ENCODE measurements around the gene RTN4IP1.

RTN4IP1 gene

DNA sequence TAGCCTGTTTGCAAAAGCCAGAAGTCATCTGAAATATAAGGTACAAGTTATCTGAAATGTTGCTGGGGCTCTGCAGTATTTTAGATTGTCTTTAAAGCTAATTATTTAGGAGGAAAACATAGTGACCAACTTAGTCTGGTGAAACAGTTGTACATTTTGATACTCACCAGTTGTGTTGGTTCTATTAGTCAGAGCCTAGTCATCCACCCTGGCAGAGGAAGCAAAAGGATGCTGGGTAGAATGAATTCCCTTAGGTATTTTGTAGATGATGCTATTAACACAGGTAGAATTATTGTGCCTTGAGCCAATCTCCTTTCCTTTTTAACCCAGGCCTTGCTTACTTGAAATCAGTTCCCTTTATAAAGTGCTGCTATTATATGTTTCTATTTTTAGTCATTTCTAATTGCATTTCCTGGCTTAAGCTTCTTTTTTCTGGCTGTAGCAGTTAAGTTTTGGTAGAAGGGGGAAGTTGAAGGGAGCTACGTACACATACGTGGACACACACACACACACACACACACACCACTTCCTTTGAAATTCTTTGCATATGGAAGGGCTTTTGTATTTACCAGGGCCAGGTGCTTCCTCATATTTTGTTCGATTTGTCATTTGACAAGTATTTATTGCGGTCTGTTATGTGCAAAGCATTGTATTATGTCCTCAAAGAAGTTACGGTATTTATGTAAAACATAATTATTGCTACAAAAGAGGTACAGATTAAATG, 82.4 kb downstream of the RTN4IP1 start:
- DNase-seq (ENCODE audit: low read depth), result peak; percentile 91

DNA sequence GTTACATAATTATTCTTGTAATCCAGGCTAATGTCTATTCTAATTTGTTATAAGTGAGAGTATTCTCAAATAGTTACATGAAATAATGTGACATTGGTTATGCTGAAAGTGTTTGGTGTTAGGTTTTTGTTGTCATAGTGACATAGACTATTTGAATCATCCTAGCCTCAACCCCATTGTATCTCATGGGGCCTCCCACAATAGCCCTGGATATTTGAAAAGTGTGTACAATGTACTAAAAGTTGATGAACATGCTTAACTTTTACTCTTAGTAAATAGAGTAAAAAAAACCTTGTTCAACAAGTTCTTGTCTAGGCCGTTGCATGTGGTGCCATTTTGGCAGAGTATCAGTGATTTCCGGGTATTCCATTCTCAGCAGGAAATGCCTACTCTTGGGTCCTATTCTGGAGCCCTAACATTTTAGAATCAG, 83.0 kb downstream of the RTN4IP1 start:
- DNase-seq (ENCODE audit: low read depth), result peak; percentile 84

DNA sequence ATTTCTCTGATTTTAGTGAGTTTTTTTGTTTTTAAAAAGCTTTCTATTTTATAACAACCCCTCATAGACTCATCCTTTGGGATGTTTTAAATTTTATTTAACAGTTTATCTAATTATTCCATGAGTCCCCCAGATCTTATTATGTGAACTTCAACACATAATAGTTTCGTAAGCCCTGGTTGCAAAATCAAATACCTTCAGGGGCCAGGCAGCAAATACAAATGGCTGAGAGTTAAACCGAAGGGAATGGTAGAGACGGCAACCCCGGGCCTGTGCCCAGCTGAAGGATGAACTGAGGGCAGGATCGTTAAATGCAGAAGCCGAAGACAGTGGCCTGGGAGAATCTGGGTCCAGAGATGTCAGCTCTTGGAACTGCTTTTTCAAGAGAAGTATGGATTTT, 88.4 kb downstream of the RTN4IP1 start:
- no peak for DNase-seq (ENCODE audit: low read depth)

DNA sequence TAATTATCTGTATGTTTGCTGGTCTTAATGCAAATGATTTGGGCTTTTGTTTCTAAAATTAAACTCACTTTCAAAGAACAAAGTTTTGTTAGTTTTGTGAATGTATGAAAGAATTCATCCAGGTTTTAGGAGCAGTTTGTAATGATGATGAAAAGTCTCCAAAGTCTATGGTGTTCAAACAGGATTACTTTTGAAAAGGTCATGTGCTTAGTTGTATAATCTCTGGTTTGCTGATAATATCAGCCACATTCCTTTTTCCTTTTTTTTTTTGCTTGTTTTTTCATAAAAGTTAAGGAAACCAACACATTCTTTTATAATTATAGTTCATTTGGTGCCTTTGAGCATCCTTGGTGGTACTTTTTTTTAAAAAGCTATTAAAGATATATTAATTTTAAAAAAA, 88.9 kb downstream of the RTN4IP1 start:
- no peak for DNase-seq (ENCODE audit: low read depth)

DNA sequence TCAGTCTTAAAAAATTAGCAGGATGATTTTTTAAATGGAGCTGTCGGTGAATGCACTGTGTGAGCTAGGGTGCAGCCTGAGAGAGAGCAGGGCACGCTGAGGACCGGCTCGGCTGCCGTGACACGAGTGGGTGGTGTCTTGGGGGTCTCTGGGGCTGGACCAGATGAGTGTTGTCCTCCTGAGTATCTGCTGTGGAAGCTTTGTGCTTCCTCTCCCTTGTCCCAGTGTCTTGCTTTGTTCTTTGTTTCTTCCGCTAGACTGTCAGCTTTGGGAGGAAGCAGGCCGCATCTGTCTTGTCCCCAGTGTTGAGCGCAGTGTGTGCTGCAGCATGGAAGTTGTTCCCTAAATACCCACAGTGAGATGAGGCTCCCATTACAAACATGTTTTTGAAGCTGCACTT, 89.4 kb downstream of the RTN4IP1 start:
- no peak for DNase-seq (ENCODE audit: low read depth)

DNA sequence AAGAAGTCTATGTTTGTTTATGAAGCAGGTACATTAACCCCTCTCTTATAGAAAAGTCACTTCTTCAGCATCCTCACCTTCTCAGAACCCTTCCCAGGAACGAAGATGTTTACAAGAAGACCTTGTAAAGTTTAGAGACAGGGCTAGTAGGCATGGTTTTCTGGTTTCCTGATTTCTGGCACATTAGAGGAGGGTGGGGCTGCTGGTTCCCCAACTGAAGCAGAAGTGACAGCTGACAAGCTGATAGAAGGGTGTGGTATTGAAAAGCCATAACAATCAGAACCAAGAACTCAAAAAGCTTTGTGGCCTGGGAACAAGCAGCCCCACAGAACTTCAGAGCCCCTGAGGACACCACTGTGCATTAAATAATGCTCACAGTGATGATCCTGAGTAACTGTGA, 91.2 kb downstream of the RTN4IP1 start:
- DNase-seq (ENCODE audit: low read depth), result no peak

DNA sequence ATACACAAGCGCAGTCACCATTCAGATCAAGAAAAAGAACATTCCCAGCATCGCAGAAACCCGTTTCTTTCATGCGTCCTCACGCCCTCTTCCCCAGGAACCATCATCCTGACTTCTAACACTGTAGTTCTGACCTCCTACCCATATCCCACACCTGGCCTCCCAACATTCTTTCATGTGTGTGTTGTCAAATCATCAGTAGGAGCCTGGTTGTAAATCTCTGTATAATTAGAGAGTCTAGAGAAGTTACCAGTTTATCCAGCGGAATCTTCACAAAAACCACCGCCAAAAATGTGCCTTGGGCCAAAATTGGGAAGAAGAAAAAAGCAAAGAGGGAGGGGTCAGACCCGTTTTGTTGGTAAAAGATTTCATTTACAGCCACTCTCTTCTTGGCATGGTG, 91.6 kb downstream of the RTN4IP1 start:
- DNase-seq (ENCODE audit: low read depth), result no peak

DNA sequence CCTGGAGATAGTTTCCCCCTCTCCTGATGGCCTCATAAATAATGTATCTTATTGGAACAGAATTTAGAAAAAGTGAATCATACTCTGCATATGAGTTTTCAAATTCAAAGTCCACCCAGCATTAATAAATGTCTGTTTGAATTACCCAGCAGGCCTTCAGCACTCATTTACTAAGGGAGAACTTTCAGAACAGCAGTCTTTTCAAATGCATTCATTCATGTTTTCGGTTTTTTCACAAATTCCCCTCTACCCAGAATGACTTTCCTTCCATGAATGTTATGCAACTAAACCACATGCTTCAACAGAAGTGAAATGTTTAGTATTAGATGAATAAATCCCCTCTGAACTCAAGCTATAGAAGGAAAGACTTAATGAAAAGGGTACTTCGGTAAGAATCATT, 92.4 kb downstream of the RTN4IP1 start:
- no peak for DNase-seq (ENCODE audit: low read depth)

DNA sequence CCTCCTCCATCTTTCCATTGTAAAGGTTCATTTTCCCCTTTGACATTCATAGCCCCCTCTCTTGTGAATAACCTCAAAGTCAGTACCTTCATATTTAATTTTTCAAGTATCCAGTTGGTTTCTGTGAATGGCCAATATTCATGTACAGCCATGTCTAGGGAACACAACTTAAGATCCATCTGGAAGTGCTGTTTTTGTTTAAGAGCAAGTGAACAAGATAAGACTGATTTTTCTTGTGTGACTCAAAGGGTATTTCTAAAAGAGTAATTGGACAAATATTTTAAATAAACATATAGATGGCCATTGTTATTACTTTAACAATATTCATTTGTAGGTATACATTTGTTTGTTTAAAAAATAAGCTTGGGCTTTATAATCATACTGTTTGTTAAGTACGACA, 92.9 kb downstream of the RTN4IP1 start:
- DNase-seq (ENCODE audit: low read depth), result no peak

DNA sequence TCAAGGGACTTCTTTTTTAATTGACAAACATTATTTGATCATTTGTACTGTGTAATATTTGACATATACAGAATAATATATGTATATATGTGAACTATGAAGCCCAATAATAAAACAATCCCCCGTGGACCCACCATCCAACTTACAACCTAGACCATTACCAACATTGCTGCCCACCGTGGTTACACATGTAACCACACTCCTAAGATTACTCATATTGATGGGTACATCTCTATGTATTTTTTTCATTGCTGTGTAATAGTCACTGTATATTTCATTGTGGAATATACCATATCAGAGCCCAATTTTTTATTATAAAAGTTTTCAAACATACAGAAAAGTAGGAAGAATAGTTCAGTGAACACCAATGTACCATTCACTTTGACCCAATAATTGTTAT, 94.3 kb downstream of the RTN4IP1 start:
- no peak for DNase-seq (ENCODE audit: low read depth)

DNA sequence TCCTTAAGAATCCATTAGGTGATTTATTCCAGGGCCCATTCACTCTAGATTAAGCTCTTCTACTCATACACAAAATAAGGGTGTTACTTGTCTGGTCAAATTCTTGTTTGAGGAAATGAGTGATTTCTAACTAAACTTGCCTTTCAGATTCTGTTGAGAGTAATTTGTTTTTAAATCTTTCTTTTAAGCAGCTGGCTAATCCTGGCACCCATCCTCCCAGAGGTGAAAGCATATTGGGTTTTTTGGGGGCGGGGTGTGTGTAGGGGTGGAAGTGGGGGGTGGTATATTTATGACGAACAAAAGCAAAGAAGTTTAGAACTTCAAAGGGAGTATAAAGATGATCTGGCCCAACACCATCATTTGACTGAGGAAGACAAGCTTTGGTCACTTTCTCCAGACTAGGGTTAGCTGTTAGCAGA, 94.7 kb downstream of the RTN4IP1 start:
- DNase-seq (ENCODE audit: low read depth), result no peak

DNA sequence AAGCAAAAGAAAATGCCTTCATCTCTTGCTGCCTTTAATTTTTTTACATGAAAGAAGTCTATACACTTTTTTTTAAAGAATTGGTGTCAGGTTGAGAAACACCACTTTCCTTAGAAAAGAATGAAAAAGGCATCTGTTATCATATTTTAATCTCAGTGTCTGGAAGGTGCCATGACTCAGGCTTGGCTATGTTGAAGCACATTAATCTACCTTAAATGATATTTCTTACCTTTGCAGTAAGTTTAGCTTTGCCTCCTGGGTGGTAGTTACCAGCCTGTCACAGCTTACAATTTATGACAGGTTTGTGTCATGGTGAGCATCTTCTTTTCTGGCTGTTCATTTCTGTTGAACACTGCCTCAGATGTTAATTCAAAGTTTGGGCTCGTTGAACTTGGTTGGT, 95.3 kb downstream of the RTN4IP1 start:
- no peak for DNase-seq (ENCODE audit: low read depth)

DNA sequence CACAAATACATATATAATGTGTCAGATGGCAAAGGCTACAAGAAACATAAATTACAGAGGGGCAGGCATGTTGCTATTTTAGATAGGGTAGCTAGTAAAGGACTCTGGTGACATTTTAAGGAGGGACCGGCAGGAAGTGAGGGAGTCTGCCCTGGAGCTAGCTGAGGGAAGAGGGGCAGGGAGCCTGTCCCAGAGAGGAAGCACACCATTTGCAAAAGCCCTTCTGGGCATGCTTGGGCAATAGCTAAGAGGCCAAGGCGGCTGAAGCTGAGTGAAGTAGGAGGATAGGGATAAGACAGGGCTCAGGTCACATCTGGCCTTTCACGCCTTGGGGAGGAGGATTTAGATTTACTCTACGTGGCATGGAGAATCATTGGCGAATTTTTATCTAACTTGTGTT, 96.2 kb downstream of the RTN4IP1 start:
- DNase-seq (ENCODE audit: low read depth), result no peak

DNA sequence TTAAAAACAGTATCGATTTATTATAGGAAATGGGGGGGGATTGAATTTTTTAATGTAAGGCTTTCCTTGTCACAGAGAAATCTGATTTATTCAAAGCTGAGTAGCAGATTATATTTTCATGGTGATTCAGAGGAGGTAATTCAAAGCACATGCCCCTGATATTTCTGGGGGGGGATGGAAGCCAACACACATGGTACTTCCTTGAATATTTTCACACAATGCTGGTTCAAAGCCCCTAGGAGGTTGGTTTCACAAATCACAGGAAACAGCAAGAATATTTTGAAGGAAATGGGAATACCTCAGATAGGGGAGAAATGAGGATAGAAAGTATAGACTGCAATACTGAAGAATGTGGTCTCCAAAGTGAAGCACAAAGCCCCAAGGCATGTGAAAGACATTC, 98.8 kb downstream of the RTN4IP1 start:
- no peak for DNase-seq (ENCODE audit: low read depth)

DNA sequence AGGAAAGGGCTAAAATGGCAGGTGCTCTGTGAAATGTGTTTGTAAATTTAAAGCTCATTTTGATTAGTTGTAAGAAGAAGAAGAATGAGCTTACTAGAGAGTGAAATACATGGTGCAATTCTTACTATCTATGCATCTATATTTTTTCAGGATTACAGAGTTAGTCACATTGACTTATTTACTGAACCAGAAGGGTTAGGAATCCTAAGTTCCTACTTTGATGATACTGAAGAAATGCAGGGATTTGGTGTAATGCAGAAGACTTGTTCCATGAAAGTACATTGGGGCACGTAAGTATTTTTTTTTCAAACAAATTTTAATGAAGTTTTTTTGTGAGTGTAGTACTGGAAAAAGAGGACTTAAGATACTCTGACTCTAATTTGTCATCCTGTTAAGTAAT, 99.3 kb downstream of the RTN4IP1 start:
- DNase-seq (ENCODE audit: low read depth), result no peak

DNA sequence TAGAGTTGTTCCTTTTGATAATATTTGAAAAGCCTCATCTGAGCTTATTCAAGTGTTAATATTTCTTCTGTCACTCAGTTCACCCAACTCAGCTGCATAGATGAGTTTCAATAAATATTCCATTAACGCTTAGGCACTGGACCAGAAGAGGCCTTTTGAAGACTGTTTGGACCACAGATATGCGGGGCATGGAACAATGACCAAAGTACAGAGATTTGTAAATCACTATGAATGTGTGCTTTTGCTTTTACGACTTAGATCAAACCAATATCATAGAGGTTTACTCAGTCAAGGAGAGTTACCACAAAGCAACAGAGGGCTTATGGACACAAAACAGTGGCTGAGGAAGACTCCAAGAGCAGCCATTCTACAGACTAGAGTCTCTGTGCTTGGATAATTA, 99.9 kb downstream of the RTN4IP1 start:
- no peak for DNase-seq (ENCODE audit: low read depth)

DNA sequence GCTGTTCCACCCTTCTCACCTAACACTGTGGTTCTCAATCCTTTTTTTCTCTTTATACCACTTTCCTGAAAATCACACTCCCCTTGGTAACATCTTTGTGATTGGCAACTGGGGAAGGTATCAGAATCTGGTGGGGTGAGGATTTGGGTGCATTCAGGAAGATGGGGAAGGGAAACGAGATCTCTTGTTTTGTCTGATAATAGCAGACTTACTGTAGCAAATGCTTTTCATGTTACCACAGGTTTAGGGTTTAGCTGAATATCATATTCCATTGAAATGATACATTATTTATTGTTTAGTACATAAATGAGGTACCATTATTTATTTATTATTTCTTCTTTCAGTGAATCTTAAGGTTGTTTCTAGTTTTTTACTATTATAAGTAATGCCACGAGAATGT, 100.8 kb downstream of the RTN4IP1 start:
- DNase-seq (ENCODE audit: low read depth), result no peak

DNA sequence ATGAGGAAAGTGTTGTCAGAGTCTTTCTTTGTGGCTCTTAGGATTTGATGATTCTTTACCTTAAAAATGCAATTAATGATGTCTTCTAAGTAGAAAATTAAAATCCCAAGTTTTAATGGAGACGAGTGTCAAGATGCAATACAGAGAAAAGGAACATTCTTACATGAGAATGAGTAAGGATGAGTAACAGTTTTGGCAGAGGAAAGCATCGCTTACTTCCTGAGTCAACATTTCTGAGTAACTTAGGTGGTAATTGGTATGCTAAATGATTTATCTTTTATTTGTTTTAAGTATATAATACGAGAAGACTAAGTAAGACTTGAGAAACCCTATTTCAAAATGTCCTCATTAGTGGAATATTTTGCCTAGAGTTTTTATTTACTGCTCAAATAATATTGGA, 101.3 kb downstream of the RTN4IP1 start:
- peak; percentile 84 for DNase-seq (ENCODE audit: low read depth)

DNA sequence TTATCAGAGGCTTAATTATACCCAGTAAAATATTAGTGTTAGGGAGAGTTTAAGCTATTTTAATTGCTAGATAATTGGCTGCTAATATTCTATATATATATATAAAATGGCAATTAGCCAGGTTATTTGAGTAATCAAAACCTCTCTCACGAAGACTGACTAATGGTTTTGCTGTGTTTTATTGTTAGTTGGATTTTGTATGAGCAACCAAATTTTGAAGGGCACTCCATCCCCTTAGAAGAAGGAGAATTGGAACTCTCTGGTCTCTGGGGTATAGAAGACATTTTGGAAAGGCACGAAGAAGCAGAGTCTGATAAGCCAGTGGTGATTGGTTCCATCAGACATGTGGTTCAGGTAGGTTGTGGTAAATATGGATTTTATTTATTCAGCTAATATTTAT, 102.2 kb downstream of the RTN4IP1 start:
- DNase-seq (ENCODE audit: low read depth), result no peak

DNA sequence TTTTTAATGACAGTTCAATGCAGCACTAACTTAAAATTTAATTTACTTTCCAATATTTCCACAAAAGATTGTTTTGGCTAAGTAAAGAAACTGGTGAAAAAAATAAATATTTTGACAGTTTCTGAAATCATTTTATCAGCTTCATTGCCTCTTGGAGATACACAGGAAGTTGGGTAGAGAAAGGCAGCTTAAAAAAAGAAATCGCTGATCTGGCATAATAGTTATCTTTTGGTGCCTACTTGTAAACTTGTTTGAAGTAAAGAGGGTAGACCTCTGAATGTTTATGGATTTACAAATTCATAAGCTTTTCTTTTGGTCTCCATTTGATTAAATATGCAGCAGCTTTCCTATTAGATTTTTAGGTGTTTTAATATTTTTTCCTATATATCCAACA, 103.4 kb downstream of the RTN4IP1 start:
- DNase-seq (ENCODE audit: low read depth), result no peak

DNA sequence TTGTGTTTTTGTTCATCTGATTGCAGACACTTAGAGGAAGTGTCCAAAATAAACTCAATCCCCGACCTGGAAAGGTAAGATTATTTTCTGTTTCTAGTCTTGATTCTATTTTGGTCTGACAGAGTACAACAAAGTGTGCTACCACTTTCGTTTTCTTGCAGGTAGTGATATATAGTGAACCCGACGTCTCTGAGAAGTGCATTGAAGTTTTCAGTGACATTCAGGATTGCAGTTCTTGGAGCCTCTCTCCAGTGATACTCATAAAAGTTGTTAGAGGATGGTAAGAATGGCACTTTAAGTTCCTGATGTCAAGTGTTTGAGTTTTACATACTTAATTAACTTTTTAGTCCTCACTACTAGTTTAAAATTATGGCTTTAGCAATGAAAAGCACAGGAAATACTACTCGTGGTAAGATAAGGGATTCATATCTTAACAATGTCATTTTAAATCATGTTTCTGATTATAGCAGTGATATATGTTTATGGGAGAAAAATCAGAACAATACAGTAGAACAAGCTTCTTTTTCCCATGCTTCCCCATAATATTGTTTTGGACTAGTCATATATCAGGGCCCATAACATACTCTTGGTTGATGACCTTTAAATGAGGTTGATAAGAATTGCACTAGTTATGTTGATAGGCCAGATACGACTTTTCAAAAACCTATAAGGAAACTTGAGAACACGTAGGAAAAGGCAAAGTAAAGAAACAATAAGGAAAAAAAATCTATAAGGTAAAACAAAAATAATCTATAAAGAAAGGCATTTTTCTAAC, 104.0 kb downstream of the RTN4IP1 start:
- DNase-seq (ENCODE audit: low read depth), result no peak

DNA sequence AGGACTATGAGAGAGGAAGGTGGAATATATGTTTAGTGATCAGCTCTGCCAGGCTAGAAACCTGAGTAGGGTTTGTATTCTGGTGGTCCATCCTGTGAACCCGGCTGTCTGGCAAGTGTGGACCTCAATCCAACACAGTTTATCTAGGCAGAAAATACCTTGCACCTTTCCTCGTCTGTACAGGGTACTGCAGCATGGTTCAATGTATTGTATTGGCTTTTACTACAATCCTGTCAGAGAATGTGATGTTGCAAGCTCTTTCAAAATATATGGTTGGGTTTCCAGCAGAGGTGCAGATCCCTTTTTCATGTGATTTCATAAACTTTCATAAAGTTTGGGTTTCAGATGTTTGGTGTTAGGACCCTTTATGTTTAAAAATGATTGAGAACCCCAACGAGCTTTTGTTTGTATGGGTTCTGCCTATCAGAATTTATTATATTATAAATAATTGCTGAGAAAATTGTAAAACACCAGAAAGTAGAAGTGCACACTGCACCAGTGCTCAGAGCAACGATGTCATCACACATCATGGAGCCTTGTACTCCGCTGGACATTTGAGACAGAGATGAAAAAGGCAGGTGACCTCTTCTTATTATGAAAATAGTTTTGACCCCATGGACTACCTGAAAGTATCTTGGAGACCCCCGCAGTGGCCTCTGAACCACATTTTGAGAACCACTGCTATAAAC, 106.6 kb downstream of the RTN4IP1 start:
- DNase-seq (ENCODE audit: low read depth), result no peak

All from stromal cell of bone marrow (primary cell).